Lower leg skin (tissue), 4 donors: ENCODE data around the gene IRX5. TPM values are rescaled to one million over a fixed set of nuclear protein-coding genes. Genes with fewer than 3 reads are reported as not detected.
A peak's percentile ranks its signal among the peaks of the same experiment; 100 is the strongest.

ENCODE experiments used
- DNase-seq, 2 donors: peaks; one replicate each; pipeline ENCODE4 v3.0.0-alpha.2; 2019; ENCODE audit warnings: low spot score in 2 of 2
- H3K4me3 ChIP-seq: fragments of 200-600 bp; sonication (generic); 2 replicates; pipeline ENCODE4 v1.5.1; 2017; ENCODE audit warnings: mild to moderate bottlenecking, low read depth; ENCODE audit not compliant: poor library complexity, severe bottlenecking
- CTCF ChIP-seq, 3 donors: fragments of 450-650 bp; IDR thresholded peaks; one replicate each; pipeline ENCODE4 v1.5.1; 2016; ENCODE audit warnings: antibody characterized with exemption in 3 of 3, mild to moderate bottlenecking in 3 of 3, moderate library complexity in 2 of 3
- POLR2A ChIP-seq, 2 donors: fragments of 450-650 bp; IDR thresholded peaks; one replicate each; pipeline ENCODE4 v1.6.1; 2016 to 2017; ENCODE audit warnings: antibody characterized with exemption in 2 of 2, mild to moderate bottlenecking in 1 of 2, moderate library complexity in 1 of 2
- WGBS, 2 donors: methylation state at CpG; one replicate each; pipeline ENCODE4 v1.1.5; 2018; 5-methylcytosine and 5-hydroxymethylcytosine counted together
- intact Hi-C: fragments of 100-400 bp; cut with DNase I; formaldehyde crosslinking; loops from one replicate; pipeline ENCODE4 v1.15.0; 2023; ENCODE audit warnings: low total_unique reads
- total RNA-seq, 4 donors: library from RNA; depleted of rRNA; stranded (reverse); fragments of >200 nt; gene quantifications; one replicate each; pipeline ENCODE4 v1.1.0, GENCODE V29; 2016

The IRX5 gene
- 10 to 100 TPM; 47.0 to 99.1 (median 68.7) TPM for total RNA-seq

- no peak for TF ChIP-seq CTCF (IDR thresholded peaks at IDR 0.05)
- peak within 1 kb of the TSS; percentile 92 for H3K4me3 ChIP-seq
- DNase-seq = peak; percentile 92 to 98
- intact Hi-C loops = loop anchor here (5.0 to 10.0 kb wide), 3 partner anchors 645 to 1153 kb away; partner anchors contain the start of gene IRX3
- 0 to 1% methylated on average over 53 to 71 of the region's 71 CpGs for WGBS, 2 donors
Observed at GRCh38 chr16:54930005-54930868, at the start of gene IRX5. IRX5 (plus strand) TSS chr16:54930865; CDS start chr16:54931199, 334 bp downstream.

GRCh38 chr16:54882556-54882955, 48.1 kb upstream of the IRX5 start:
- no peak overlapping the region for H3K4me3 ChIP-seq
- intact Hi-C loops = no loop called here
- TF ChIP-seq POLR2A (IDR thresholded peaks at IDR 0.05) (no peak), CTCF (IDR thresholded peaks at IDR 0.05) (no peak)
- 40 to 52% methylated on average over 2 of the region's 2 CpGs for WGBS, 2 donors
- DNase-seq = no peak

GRCh38 chr16:54883358-54883757, 47.3 kb upstream of the IRX5 start:
- WGBS, 2 donors = 92 to 100% methylated on average over 1 of the region's 1 CpG
- no peak overlapping the region for H3K4me3 ChIP-seq
- no peak for TF ChIP-seq POLR2A (IDR thresholded peaks at IDR 0.05)
- TF ChIP-seq CTCF (IDR thresholded peaks at IDR 0.05) = no peak
- intact Hi-C loops = no loop called here
- no peak for DNase-seq

- no peak for TF ChIP-seq CTCF (IDR thresholded peaks at IDR 0.05)
- no peak for TF ChIP-seq POLR2A (IDR thresholded peaks at IDR 0.05)
- intact Hi-C loops = no loop called here
- no peak overlapping the region for H3K4me3 ChIP-seq
- DNase-seq = no peak
- 75 to 83% methylated on average over 2 of the region's 2 CpGs for WGBS, 2 donors
Observed at GRCh38 chr16:54886078-54886477, 44.6 kb upstream of the IRX5 start.

- H3K4me3 ChIP-seq = no peak overlapping the region
- intact Hi-C loops = no loop called here
- no peak for TF ChIP-seq POLR2A (IDR thresholded peaks at IDR 0.05)
- TF ChIP-seq CTCF (IDR thresholded peaks at IDR 0.05) = no peak
- DNase-seq = no peak
- WGBS, 2 donors = 84 to 87% methylated on average over 4 of the region's 4 CpGs
Observed at GRCh38 chr16:54890381-54890780, 40.3 kb upstream of the IRX5 start.
